ENCODE measurements around the gene TMEM144. TPM values are rescaled to one million over a fixed set of nuclear protein-coding genes. Genes with fewer than 3 reads are reported as not detected.
"Not testable (repeated sequence)": the region's sequence is repeated elsewhere in the genome, so short reads cannot be mapped to it uniquely, and the experiment has no call there.

Gene TMEM144
- polyA plus RNA-seq, 3 donors: 4.9 to 6.0 (median 5.6) TPM

DNA sequence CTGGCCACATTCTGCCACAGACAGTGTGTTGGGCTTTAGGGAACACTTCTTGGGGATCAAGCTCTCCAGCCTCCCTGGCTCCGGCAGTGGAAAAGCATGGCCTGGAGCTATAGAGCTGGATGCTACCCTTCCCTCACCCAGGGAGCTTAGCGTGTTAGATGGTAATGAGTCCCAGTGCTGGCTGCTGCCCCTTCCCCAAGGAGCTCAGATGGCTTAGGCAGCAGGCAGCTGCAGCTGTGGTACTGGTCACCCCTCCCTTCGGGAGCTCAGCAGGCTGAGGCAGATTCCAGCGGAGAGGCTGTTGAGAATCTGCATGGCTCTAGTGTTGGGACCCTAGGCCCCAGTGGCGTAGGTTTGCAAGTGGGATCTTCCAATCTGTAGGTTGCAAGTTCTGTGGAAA lies 19.5 kb downstream of the TMEM144 start:
- DNase-seq (ENCODE audit: low read depth in 3 of 3, low spot score in 2 of 3): no peak

DNA sequence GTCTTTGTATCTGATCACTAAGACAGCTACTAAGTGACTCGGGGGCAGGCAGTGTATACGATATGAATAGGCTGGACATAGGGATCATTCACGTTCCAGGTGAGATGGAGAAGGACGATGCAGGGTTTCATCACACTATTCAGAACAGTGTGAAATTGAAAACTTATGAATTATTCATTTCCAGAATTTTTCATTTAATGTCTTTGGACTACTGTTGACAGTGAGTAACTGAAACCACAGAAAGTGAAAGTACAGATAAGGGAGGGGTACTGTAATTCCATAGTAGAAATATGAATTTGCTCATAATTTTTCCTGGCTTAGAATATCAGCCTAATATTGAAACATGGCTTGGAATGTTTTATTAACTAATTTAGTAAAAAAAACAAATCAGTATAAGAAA lies 24.4 kb downstream of the TMEM144 start:
- DNase-seq (ENCODE audit: low read depth in 3 of 3, low spot score in 2 of 3): no peak

GRCh38 chr4:158236304-158237030 lies 26.2 kb downstream of the TMEM144 start:
- no peak for DNase-seq (ENCODE audit: low read depth in 3 of 3, low spot score in 2 of 3)

- no peak for DNase-seq (ENCODE audit: low read depth in 3 of 3, low spot score in 2 of 3)
Observed at GRCh38 chr4:158238575-158238974, 28.3 kb downstream of the TMEM144 start.

DNA sequence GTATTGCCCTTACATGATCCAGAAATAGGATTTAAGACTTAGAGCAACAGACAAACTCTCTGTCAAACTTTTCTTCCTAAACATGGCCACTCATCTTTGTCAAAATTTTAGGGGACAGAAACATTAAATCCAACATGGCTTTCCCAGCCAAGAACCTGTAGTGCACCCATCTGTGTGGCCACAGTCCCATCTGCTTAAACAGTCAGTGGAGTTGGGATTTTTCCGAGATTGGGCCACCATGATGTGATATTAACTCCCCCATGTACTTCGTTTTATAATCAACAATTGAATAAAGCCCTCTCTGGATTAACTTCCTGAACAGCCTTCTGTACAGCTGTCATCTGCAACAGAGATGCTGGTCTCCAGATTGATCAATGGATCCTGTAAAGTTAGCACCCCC lies 28.9 kb downstream of the TMEM144 start:
- no peak for DNase-seq (ENCODE audit: low read depth in 3 of 3, low spot score in 2 of 3)

DNA sequence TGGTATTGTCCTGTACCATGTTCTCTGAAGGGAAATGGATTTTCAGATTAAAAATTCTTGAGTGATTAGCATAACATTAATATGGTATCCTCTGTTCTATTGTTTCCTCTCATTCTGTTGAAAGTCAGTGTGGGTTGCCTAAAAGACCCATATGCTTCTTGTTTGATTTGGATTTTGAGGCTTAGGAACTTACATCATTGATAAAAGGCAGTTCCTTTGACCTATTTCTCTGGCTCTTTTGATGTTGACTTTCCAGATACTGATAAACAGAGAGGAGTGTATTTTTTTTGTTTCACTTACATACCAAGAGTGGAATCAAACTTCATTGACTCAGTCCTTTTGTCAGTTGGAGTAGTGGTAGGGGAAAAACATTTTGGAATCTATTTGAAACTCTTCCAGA lies 32.8 kb downstream of the TMEM144 start:
- no peak for DNase-seq (ENCODE audit: low read depth in 3 of 3, low spot score in 2 of 3)

DNA sequence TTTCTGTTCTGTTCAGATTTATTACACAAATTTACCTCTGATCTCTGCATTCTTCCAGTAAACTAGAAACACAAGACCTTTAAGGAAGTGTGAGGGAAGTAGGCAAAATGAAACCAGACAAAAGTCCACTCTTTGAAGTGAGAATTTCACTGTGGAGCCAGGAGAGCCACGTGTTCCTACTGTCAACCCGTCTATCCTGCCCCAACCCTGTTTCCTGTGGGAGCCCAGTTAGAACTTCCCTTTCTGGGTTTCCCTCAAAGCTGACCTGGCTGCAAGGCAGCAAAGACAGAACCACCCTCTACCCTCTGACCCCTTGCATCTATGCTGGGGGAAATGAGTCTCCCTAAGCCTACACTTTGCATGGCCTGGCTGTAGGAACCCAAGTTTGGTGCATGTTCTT lies 40.0 kb downstream of the TMEM144 start:
- DNase-seq (ENCODE audit: low read depth in 3 of 3, low spot score in 2 of 3): no peak

DNA sequence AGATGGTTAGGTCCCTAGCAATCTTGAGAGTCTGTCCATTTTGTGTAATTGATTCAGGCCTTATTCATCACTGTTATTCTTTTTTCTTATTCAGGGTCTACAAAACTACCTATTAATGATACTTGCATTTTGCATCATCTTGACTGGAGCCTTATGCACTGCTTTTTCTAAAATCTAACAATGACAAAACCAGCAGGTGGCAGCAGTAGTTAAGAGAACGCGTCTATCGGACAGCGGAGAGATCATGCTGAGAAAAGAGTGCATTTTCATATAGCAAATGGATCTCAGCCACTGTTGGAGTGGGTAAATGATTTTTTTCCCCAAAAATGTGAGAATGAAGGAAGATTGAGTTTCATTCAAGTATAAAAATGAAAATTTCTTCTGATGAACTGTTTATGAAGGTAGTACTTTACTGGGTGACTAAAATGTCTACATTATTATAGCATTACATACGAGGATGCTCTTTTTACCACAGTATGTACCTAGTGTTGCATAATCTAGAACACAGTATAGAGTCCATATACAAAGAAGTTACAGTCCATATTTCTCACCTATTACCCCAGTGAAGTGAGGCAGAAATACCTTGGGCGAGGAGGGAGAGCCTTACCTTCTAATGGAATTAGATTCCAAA lies 43.2 kb downstream of the TMEM144 start:
- peak; percentile 27 to 33 (median 31) for DNase-seq (ENCODE audit: low read depth in 3 of 3, low spot score in 2 of 3)

GRCh38 chr4:158254292-158254691 lies 44.0 kb downstream of the TMEM144 start:
- DNase-seq (ENCODE audit: low read depth in 3 of 3, low spot score in 2 of 3): no peak

GRCh38 chr4:158255727-158256324 lies 45.5 kb downstream of the TMEM144 start:
- DNase-seq (ENCODE audit: low read depth in 3 of 3, low spot score in 2 of 3): peak in 2 of 3 donors; percentile 8 to 24

GRCh38 chr4:158259955-158260575 lies 49.8 kb downstream of the TMEM144 start:
- peak in 1 of 3 donors; percentile 5 for DNase-seq (ENCODE audit: low read depth in 3 of 3, low spot score in 2 of 3)

DNA sequence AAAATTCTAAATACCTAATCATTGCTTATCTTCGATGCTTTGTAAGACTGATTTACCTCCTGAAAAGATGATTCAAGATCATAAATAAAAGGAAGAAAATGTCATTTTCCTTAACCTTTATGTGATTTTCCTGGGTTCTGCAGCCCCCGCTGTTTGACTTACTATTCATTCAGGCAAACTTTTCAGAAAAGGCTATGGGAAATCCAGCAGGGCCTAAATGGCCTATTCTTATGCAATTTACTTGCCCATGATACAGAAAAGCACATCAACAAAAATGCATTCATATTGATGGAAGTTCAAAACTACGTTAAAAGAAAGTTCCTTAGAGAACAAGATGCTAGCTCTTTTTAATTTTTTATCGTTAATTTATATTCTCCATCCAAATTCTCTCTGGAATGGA lies 51.2 kb downstream of the TMEM144 start:
- no peak for DNase-seq (ENCODE audit: low read depth in 3 of 3, low spot score in 2 of 3)

- DNase-seq (ENCODE audit: low read depth in 3 of 3, low spot score in 2 of 3): no peak
Observed at GRCh38 chr4:158268553-158268952, 58.3 kb downstream of the TMEM144 start.

DNA sequence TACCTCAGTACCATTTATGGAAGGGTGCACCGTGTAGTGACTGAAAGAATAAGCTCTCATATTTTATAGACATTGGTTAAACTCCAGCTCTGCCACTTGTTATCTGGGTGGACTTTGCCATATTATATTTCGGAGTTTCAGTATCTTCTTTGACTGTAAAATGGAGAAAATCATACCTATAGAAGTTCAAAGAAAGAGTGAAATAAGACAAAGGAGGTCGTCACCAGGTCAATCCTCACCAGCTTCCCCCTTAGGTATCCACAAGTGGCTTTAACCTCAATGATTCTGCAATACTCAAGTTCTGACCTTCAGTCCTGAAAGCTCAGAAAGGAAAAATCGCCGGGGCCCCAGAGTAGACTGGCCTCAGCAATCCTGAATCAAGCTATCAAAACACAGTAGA lies 64.3 kb downstream of the TMEM144 start:
- no peak for DNase-seq (ENCODE audit: low read depth in 3 of 3, low spot score in 2 of 3)

DNA sequence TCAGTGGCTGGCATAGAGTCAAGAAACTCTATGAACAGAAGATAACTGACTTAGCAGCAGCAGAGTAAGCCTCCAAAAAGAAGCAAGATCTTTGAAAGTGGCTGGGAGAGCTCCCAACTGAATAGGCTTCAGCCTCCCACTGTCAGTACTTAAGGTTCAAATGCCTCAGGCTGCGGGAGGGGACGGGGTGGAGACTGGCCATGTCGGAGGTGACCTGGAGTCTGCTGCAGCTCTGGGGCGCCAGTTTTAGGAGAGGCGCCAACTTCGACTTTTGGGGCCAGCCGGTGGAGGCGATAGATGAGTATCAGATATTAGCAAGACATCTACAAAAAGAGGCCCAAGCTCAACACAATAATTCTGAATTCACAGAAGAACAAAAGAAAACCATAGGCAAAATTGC lies 67.3 kb downstream of the TMEM144 start:
- DNase-seq (ENCODE audit: low read depth in 3 of 3, low spot score in 2 of 3): no peak

DNA sequence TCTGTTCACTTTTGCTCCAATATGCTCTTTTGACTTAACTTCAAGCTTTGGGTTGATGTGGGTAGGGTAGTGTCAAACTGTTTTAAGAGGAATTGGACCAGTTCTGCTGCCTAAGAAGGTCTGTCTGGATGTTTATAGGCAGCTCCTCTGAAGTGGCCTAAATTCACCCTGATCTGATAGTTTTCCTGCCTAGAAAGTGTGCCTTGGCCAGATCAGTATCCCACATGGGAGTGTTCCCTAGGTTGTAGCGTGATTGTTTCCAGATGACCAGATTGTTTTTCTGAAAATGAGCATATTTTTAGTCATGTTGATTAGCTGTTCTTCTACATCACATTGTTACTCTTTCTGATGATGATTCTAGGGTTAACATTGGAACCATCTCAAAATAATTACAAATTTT lies 68.8 kb downstream of the TMEM144 start:
- DNase-seq (ENCODE audit: low read depth in 3 of 3, low spot score in 2 of 3): not testable (repeated sequence)

DNA sequence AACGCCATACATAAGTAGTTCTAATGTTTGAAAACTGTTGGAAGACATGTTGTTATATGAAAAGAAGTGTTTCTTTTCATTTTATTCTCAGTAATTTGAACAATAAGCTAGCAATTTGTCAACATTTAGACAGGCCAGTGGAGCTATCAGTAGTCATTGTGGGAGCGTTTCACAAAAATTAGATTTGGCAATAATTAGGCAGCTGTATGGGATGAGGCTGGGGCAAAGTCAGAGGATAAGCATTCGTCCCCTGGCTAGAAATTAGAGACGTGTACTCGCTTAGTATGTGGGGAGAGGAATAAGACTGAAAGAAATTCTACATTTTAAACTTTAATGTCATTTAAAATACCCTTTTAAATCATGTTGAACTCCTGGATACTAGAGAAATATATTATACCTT lies 70.6 kb downstream of the TMEM144 start:
- no peak for DNase-seq (ENCODE audit: low read depth in 3 of 3, low spot score in 2 of 3)

DNA sequence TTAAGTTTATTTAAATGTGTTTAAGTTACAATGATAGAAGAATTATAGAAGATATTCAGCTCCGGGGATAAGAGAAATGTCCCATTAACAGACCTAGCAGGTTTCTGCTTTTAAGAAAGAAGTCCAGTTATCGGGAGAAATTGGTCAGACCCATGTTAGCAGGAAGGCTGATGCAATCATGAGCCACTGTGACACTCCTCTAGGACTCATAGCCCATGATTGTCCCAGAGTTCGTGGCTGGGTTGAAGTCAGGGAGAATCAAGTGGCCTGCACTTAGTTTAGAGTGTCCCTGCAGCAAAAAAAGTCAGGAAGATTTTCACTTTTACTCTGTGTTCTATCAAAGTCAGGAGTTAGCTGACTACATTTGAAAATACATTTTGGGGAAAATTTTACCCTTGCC lies 72.0 kb downstream of the TMEM144 start:
- DNase-seq (ENCODE audit: low read depth in 3 of 3, low spot score in 2 of 3): no peak

DNA sequence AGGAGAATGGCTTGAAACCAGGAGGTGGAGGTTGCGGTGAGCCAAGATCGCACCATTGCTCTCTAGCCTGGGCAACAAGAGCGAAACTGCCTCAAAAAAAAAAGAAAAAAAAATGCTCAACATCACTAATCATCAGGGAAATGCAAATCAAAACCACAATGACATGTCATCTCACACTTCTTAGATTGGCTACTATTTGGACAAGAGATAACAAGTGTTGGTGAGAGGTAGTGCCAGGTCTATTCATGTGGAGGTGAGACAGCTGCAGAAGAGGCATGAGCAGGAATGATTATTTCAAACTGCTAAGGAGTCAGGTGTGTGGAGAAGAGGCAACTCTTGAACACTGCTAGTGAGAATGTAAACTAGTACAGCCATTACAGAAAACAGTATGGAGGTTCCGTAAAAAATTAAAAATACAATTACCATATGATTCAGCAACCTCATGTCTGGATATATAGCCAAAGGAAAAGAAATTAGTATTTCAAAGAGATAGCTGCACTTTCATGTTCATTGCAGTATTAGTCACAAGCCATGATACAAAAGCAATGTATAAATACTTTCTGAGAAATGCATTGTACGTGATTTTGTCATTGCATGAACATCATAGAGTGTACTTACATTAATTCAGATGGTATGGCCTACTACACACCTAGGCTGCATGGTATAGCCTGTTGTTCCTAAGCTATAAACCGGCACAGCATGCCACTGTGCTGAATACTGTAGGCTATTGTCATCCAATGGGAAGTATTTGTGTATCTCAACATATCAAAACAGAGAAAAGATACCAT lies 75.3 kb downstream of the TMEM144 start:
- no peak for DNase-seq (ENCODE audit: low read depth in 3 of 3, low spot score in 2 of 3)

DNA sequence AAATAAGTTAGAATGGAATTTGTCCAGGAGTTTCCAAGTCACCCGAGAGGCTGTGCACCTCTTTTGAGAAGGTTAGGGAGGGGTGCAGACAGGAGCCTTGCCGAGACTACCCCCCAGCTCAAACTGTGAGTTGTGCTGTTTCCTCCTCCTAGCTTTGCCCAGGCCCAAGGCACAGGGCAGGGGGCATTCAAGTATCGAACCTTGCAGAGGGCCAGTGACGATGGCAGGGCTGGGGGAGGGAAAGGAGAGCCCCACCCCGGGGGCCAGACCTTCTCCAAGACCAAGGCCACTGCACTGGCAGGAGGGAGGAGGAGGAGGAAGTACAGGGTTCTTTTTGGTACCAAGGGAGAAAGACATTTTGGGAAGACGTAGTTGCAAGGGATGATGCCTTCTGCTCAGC lies 80.6 kb downstream of the TMEM144 start:
- DNase-seq (ENCODE audit: low read depth in 3 of 3, low spot score in 2 of 3): no peak
